HepG2 (cell line): Measurements from ENCODE around the gene SMYD1.

Source experiments
- GATAD1 ChIP-seq: IDR thresholded peaks from 2 replicates; pipeline ENCODE4 v1.6.1; 2016; ENCODE audit warnings: missing genetic modification reagents, missing compliant biosample characterization
- GPN1 ChIP-seq: sonication (generic); formaldehyde crosslinking; IDR thresholded peaks from 2 replicates; pipeline ENCODE4 v1.5.1; 2020; ENCODE audit warnings: missing genetic modification reagents, borderline replicate concordance
- NBN ChIP-seq: fragments of 450-650 bp; conservative IDR thresholded peaks from 2 replicates; pipeline ENCODE4 v1.6.1; 2017
- PATZ1 ChIP-seq: sonication (generic); formaldehyde crosslinking; IDR thresholded peaks from 2 replicates; pipeline ENCODE4 v1.4.0; 2020; ENCODE audit warnings: missing genetic modification reagents
- PBX3 ChIP-seq: sonication (generic); formaldehyde crosslinking; IDR thresholded peaks from 2 replicates; pipeline ENCODE4 v1.8.1; 2023; ENCODE audit warnings: missing genetic modification reagents, inconsistent platforms, borderline replicate concordance
- POLR2A ChIP-seq, 2 experiments: IDR thresholded peaks; 2 replicates each; pipeline ENCODE4 v1.6.1; 2011; ENCODE audit warnings: low read depth in 2 of 2, low read length in 2 of 2, mild to moderate bottlenecking in 1 of 2, moderate library complexity in 1 of 2; ENCODE audit not compliant: insufficient read depth in 1 of 2
- SMC3 ChIP-seq: IDR thresholded peaks from 2 replicates; pipeline ENCODE4 v1.6.1; 2011; ENCODE audit warnings: low read length, improper control_type of control experiment
- YY1 ChIP-seq: IDR thresholded peaks from 2 replicates; pipeline ENCODE4 v1.6.1; 2011; ENCODE audit warnings: low read length, low read depth, moderate library complexity, mild to moderate bottlenecking; ENCODE audit not compliant: insufficient read depth, insufficient replicate concordance
- ZNF83 ChIP-seq: sonication (generic); formaldehyde crosslinking; IDR thresholded peaks from 2 replicates; pipeline ENCODE4 v1.4.0; 2020; ENCODE audit warnings: missing genetic modification reagents, mild to moderate bottlenecking, borderline replicate concordance
- ZNF878 ChIP-seq: sonication (generic); formaldehyde crosslinking; IDR thresholded peaks from 2 replicates; pipeline ENCODE4 v1.8.1; 2023; ENCODE audit warnings: mild to moderate bottlenecking, missing genetic modification reagents, moderate library complexity

- TF ChIP-seq YY1: no peak
- TF ChIP-seq GATAD1 (CRISPR knock-in tag): no peak
- TF ChIP-seq ZNF878: no peak
- TF ChIP-seq POLR2A (IDR thresholded peaks at IDR 0.05; ENCODE audit: insufficient read depth in 1 of 2, low read depth in 2 of 2, low read length in 2 of 2): no peak
- no peak for TF ChIP-seq GPN1 (CRISPR knock-in tag)
- no peak for TF ChIP-seq ZNF83 (CRISPR knock-in tag)
- no peak for TF ChIP-seq PBX3 (CRISPR knock-in tag)
- TF ChIP-seq NBN: no peak
- no peak for TF ChIP-seq PATZ1
- no peak for TF ChIP-seq SMC3
Observed at GRCh38 chr2:88022669-88022921, 45.0 kb upstream of the SMYD1 start.
